Ascending aorta (tissue), 2 donors: ENCODE results near the gene SLCO2A1. TPM values are rescaled to one million over a fixed set of nuclear protein-coding genes. Genes with fewer than 3 reads are reported as not detected.

ENCODE experiments used
- DNase-seq, 2 donors: peaks; one replicate each; pipeline ENCODE4 v3.0.0-alpha.2; 2019; ENCODE audit warnings: low spot score in 2 of 2
- H3K27ac ChIP-seq, 2 donors: fragments of 200-600 bp; sonication (generic); one replicate each; pipeline ENCODE4 v1.5.1; 2016 to 2017; ENCODE audit warnings: mild to moderate bottlenecking in 1 of 2
- H3K27me3 ChIP-seq: fragments of 200-600 bp; sonication (generic); one replicate; pipeline ENCODE4 v1.5.1; 2017
- H3K36me3 ChIP-seq, 2 donors: fragments of 200-600 bp; sonication (generic); one replicate each; pipeline ENCODE4 v1.5.1; 2016
- H3K4me1 ChIP-seq, 2 donors: fragments of 200-600 bp; sonication (generic); one replicate each; pipeline ENCODE4 v1.5.1; 2016 to 2017; ENCODE audit warnings: mild to moderate bottlenecking in 1 of 2
- H3K4me3 ChIP-seq, 2 donors: fragments of 200-600 bp; sonication (generic); one replicate each; pipeline ENCODE4 v1.5.1; 2016 to 2017; ENCODE audit warnings: mild to moderate bottlenecking in 1 of 2
- H3K9me3 ChIP-seq, 2 donors: fragments of 200-600 bp; sonication (generic); one replicate each; pipeline ENCODE4 v1.5.1; 2016
- CTCF ChIP-seq, 3 experiments: fragments of 200-600 bp in 2 of 3; fragments of 450-650 bp in 1 of 3; sonication (generic) in 2 of 3; IDR thresholded peaks; one replicate each; pipeline ENCODE4 v1.5.1; 2016 to 2019; ENCODE audit warnings: antibody characterized with exemption in 3 of 3, mild to moderate bottlenecking in 1 of 3, moderate library complexity in 1 of 3
- intact Hi-C: fragments of 100-400 bp; cut with DNase I; formaldehyde crosslinking; loops from one replicate; pipeline ENCODE4 v1.15.1; 2023
- total RNA-seq: library from RNA; depleted of rRNA; stranded (reverse); fragments of >200 nt; gene quantifications from one replicate; pipeline ENCODE4 v1.1.0, GENCODE V29; 2016

Gene SLCO2A1
- total RNA-seq, 1 donor from 2014 or later = 111 TPM

DNA sequence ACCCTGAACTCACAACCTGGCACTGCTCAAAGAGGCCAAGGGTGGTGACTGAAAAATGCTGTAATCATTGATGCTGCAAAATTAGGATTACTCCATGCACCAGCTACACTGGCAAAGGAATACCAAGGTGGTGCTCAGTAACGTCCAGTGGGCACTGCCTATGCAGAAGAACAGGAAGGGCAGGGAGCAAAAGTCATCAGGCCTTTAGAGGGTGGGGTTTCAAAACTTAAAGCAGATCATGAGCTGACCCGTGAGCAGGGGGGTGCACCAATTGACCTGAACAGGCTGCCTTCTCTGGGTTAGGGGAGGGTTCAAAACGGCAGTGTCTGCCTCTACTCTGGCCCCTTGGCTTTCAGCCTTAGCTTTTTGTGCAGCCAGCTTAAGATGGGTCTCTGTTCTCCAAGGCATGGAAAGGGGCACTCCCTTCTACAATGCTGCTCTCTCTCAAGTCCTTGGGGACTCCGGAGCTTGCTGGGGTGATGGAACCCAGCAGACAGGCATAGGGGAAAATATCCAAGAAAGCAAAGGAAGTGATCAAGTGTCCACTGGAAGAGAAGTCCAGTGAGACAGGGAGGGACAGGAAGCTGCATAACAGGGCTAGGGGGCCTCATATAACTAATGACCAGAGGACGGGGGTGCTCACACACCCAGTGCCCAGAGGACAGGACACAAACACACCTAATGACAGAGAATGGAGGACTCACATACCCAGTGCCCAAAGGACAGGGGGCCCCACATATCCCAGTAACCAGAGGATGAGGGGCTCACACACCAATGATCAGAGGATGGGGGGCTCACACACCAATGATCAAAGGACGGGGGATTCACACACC lies 145.5 kb downstream of the SLCO2A1 start:
- H3K4me3 ChIP-seq = no peak overlapping the region
- TF ChIP-seq CTCF (IDR thresholded peaks at IDR 0.05) = no peak
- intact Hi-C loops = no loop called here
- no peaks in the 10 kb centered on the region for H3K4me1 ChIP-seq
- no peak overlapping the region for H3K27ac ChIP-seq
- no peaks in the 10 kb centered on the region for H3K27me3 ChIP-seq
- DNase-seq = peak in 1 of 2 donors; percentile 55
- no peaks in the 10 kb centered on the region for H3K36me3 ChIP-seq
- H3K9me3 ChIP-seq = peaks cover 0 to 3% of the 10 kb centered on the region in 2 donors

- Histone ChIP-seq H3K4me3 (no peak overlapping the region), H3K4me1 (no peaks in the 10 kb centered on the region), H3K36me3 (no peaks in the 10 kb centered on the region), H3K27me3 (no peaks in the 10 kb centered on the region), H3K27ac (no peak overlapping the region), H3K9me3 (peaks cover 0 to 8% of the 10 kb centered on the region in 2 donors)
- intact Hi-C loops = no loop called here
- no peak for DNase-seq
- no peak for TF ChIP-seq CTCF (IDR thresholded peaks at IDR 0.05)
Observed at GRCh38 chr3:133883641-133884040, 146.1 kb downstream of the SLCO2A1 start.

DNA sequence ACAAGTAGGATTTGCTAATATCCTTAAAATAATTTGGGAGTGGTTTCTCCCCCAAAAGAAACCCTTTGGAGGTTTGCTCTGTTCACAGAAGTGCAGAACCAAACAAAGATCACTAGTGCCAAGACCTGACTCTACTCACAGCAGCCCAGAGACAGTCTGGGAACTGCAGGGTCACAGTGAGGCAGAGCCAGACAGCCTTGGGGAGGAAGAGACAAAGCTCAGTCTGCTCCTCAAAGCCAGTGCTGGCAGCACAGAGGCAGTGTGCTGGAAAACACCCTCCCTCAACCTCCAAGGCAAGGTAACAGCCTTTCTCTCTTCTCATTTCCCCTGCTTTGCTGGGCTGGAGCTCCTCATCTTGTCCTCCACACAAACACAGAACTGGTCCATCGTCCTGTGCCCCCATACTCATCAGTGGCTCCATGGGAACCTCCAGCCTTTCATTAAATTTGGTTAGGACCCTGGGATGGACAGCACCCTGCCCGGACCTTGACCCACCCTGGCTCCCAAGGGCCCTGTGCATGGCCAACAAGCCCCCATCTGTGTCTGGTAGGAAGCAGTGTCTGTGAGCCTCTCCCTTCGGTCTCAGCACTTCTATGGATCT lies 146.6 kb downstream of the SLCO2A1 start:
- no peaks in the 10 kb centered on the region for H3K4me1 ChIP-seq
- peak in 1 of 2 donors; percentile 39 for DNase-seq
- intact Hi-C loops = no loop called here
- no peaks in the 10 kb centered on the region for H3K36me3 ChIP-seq
- no peak for TF ChIP-seq CTCF (IDR thresholded peaks at IDR 0.05)
- H3K4me3 ChIP-seq = no peak overlapping the region
- peaks cover 0 to 13% of the 10 kb centered on the region in 2 donors for H3K9me3 ChIP-seq
- no peak overlapping the region for H3K27ac ChIP-seq
- no peaks in the 10 kb centered on the region for H3K27me3 ChIP-seq

- H3K4me1 ChIP-seq = no peaks in the 10 kb centered on the region
- no peak for TF ChIP-seq CTCF (IDR thresholded peaks at IDR 0.05)
Observed at GRCh38 chr3:133881939-133882825, 147.5 kb downstream of the SLCO2A1 start.

GRCh38 chr3:133881492-133881891 lies 148.2 kb downstream of the SLCO2A1 start:
- no peak overlapping the region for H3K4me3 ChIP-seq
- no peak for DNase-seq
- H3K9me3 ChIP-seq = peaks cover 0 to 18% of the 10 kb centered on the region in 2 donors
- no peaks in the 10 kb centered on the region for H3K27me3 ChIP-seq
- TF ChIP-seq CTCF (IDR thresholded peaks at IDR 0.05) = no peak
- H3K36me3 ChIP-seq = no peaks in the 10 kb centered on the region
- no peak overlapping the region for H3K27ac ChIP-seq
- intact Hi-C loops = no loop called here
- no peaks in the 10 kb centered on the region for H3K4me1 ChIP-seq

More at GRCh38 chr3:133881939-133882825, 147.5 kb downstream of the SLCO2A1 start:
- Histone ChIP-seq H3K9me3 (peaks cover 0 to 18% of the 10 kb centered on the region in 2 donors), H3K27ac (no peak overlapping the region), H3K36me3 (no peaks in the 10 kb centered on the region), H3K27me3 (no peaks in the 10 kb centered on the region), H3K4me3 (no peak overlapping the region)
- intact Hi-C loops = no loop called here
- DNase-seq = peak in 1 of 2 donors; percentile 52
